ENCODE measurements around the gene PRRG3.

PRRG3 gene

DNA sequence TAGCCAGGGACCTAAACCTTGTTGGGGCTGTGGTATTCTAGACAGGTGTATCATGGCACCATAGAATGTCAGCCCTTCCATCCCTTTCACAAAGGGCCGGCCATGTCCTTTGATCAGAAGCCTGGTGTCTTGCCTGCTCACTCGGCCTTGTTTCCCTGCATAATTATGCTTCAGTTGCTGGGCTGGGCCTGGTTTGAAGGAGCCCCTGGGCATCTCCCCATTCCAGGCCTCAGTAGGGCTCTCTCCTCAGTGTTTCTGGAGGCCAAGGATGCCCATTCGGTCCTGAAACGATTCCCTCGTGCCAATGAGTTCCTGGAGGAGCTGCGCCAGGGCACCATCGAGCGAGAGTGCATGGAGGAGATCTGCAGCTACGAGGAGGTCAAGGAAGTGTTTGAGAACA lies 4.5 kb downstream of the PRRG3 start:
- CTCF ChIA-PET, result no interaction called here
- TF ChIP-seq, protein P1, sequence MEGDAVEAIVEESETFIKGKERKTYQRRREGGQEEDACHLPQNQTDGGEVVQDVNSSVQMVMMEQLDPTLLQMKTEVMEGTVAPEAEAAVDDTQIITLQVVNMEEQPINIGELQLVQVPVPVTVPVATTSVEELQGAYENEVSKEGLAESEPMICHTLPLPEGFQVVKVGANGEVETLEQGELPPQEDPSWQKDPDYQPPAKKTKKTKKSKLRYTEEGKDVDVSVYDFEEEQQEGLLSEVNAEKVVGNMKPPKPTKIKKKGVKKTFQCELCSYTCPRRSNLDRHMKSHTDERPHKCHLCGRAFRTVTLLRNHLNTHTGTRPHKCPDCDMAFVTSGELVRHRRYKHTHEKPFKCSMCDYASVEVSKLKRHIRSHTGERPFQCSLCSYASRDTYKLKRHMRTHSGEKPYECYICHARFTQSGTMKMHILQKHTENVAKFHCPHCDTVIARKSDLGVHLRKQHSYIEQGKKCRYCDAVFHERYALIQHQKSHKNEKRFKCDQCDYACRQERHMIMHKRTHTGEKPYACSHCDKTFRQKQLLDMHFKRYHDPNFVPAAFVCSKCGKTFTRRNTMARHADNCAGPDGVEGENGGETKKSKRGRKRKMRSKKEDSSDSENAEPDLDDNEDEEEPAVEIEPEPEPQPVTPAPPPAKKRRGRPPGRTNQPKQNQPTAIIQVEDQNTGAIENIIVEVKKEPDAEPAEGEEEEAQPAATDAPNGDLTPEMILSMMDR (IDR thresholded peaks at IDR 0.05; ENCODE audit: control extremely low read depth, extremely low read depth, low read depth, missing control alignments), result no peak
- no peak for DNase-seq (ENCODE audit: extremely low spot score)
- POLR2A ChIA-PET, result no interaction called here

DNA sequence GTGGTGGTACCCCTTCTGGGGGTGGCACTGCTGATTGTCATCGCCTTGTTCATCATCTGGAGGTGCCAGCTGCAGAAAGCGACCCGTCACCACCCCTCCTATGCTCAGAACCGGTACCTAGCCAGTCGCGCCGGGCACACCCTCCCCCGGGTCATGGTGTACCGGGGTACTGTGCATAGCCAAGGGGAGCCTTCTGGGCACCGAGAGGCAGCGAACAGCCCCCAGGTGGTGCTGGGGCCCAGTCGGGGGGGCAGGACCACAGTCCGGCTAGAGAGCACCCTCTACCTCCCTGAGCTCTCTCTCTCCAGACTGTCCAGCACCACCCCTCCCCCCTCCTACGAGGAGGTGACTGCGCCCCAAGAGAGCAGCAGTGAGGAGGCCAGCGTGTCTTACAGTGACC lies 5.3 kb downstream of the PRRG3 start:
- TF ChIP-seq, protein P1 (IDR thresholded peaks at IDR 0.05; ENCODE audit: control extremely low read depth, extremely low read depth, low read depth, missing control alignments), result no peak
- POLR2A ChIA-PET, result no interaction called here
- no peak for DNase-seq (ENCODE audit: extremely low spot score)
- CTCF ChIA-PET, result no interaction called here

DNA sequence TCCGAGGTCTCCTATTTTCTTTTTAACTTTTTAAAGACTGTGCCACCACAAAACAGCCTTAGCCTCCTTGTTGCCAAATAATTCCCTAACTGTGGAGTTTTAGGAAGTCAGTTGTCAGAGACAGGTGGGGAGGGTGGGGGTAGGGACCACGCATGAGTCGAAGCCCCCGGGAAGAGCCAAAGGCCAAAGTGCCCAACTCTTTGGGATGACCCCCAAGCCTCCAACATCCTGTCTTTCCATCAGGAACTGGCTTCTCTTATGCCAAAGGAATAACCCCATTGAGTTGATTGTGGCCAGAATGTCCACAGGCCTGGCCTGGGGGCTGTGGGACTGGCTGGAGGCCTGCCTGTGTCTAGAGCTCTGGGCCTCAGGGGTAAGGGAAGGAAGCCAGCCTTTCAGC lies 5.8 kb downstream of the PRRG3 start:
- POLR2A ChIA-PET, result no interaction called here
- no peak for DNase-seq (ENCODE audit: extremely low spot score)
- CTCF ChIA-PET, result no interaction called here
- TF ChIP-seq, protein P1 (IDR thresholded peaks at IDR 0.05; ENCODE audit: control extremely low read depth, extremely low read depth, low read depth, missing control alignments), result no peak

DNA sequence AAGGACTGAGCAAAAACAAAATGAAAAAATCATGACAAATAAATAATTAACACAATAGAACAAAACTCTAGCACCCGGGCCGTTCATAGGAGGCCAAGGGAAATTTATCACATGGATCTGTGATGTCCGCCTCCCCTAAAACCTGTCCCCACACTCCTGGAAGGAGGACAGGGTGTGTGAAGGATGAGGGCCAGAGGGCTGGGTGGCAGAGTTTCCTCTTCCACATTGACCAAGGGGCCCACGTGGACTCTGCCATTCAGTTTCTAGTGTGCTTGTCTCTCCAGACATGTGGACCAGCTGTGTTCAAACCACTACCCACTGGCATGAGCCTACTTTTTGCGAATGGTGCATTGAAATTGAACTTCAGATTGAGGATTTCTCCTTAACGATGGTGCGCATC lies 6.3 kb downstream of the PRRG3 start:
- ChIA-PET CTCF (no interaction called here), POLR2A (no interaction called here)
- DNase-seq (ENCODE audit: extremely low spot score), result no peak
- TF ChIP-seq, protein P1 (IDR thresholded peaks at IDR 0.05; ENCODE audit: control extremely low read depth, extremely low read depth, low read depth, missing control alignments), result no peak

DNA sequence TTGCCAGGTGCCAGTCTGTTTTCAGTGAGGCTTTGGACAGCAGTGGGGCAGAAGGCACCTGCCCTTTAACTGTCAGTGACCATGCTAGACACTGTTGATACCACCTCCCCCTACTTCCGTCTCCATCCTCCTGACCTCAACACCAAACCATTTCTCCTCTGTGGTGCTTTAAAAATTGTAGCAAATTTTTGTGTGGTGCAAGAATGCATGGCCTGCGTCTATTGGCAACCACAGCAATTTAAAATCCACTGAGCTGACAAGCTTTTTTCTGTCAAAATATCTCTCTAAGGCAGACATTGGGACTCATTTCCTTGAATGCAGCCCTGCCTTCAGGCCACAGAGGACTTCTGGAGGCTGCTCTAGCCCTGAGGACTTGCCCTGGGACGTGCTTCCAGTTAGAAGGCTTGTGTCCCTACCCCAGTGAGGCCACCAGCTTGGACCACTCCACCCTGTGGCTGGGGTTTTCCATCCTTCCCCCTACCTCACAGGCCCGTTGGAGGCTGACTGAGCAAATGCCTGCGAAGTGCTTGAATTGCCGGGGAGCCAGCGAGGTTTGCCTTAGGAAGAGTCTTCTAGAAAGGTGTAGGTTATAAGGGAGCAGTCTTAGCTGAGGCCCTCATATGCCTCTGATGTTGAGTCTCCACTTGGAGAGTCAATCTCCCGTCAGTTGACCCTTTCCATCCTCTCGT lies 6.9 kb downstream of the PRRG3 start:
- POLR2A ChIA-PET, result no interaction called here
- CTCF ChIA-PET, result no interaction called here
- TF ChIP-seq, protein P1 (IDR thresholded peaks at IDR 0.05; ENCODE audit: control extremely low read depth, extremely low read depth, low read depth, missing control alignments), result no peak

DNA sequence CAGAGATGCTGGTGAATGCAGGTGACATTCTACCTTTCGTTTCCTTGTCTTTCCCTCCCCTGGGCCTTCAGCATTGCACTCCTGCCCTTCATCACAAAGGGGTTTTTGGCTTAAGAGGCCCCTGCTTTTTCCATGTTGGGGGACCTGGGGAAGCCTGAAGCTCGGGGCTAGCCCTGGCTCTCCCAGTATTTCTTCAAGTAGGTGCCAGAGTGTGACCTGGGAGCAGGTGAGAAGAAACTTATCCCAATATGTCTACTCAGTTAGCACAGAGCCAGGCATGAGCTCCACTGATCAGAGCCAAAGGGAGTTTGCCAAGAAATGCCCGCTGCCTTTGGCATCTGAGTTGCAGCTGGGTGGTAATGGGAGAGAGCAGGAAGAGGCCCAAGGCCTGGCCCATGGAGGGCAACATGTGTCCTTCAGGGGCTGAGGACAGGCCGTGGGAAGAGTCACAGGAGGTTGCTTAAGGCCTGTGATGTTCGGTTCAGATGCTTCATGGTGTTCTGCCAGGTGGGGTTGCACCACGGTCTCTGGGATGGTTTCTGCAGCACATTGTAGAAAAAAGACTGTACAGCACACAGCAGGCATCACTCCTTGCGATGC lies 7.6 kb downstream of the PRRG3 start:
- ChIA-PET CTCF (no interaction called here), POLR2A (no interaction called here)
- DNase-seq (ENCODE audit: extremely low spot score), result no peak
- TF ChIP-seq, protein P1 (IDR thresholded peaks at IDR 0.05; ENCODE audit: control extremely low read depth, extremely low read depth, low read depth, missing control alignments), result no peak

More for the DNA sequence above, 6.9 kb downstream of the PRRG3 start:
- no peak for DNase-seq (ENCODE audit: extremely low spot score)

Measured in GM10248 (cell line).